HFFc6 (cell line): Measurements from ENCODE around the gene PSMB9. TPM values are rescaled to one million over a fixed set of nuclear protein-coding genes. Genes with fewer than 3 reads are reported as not detected.

Experiments used
- DNase-seq: peaks from one replicate; pipeline ENCODE4 v3.0.0-alpha.2; 2018
- H3K27ac Mint-ChIP-seq: 2 replicates; pipeline ENCODE4 v1.8.0; 2020; ENCODE audit warnings: mild to moderate bottlenecking, mixed read lengths
- H3K27me3 Mint-ChIP-seq: 2 replicates; pipeline ENCODE4 v1.8.0; 2021; ENCODE audit warnings: mild to moderate bottlenecking, moderate library complexity, mixed read lengths; ENCODE audit not compliant: insufficient read depth
- H3K36me3 Mint-ChIP-seq: 2 replicates; pipeline ENCODE4 v1.8.0; 2021; ENCODE audit warnings: low read depth, mixed read lengths
- H3K4me1 Mint-ChIP-seq: 2 replicates; pipeline ENCODE4 v1.8.0; 2020; ENCODE audit warnings: low read depth, mixed read lengths
- H3K4me3 Mint-ChIP-seq: 2 replicates; pipeline ENCODE4 v1.8.0; 2020; ENCODE audit warnings: mild to moderate bottlenecking, moderate library complexity, mixed read lengths
- H3K9me3 Mint-ChIP-seq: 2 replicates; pipeline ENCODE4 v1.8.0; 2020; ENCODE audit warnings: mild to moderate bottlenecking, mixed read lengths
- CTCF ChIP-seq: fragments of 200-600 bp; sonication (generic); IDR thresholded peaks from 2 replicates; pipeline ENCODE4 v1.5.0; 2021; ENCODE audit warnings: antibody characterized with exemption, mild to moderate bottlenecking
- total RNA-seq, 6 experiments: library from RNA; stranded (reverse); fragmentation: NEBNext Ultra II Directional; extraction: Animal tissue kit (Norgen Biotek cat#: 25700); gene quantifications; 2 replicates in 1 of 6; 3 replicates in 5 of 6; pipeline ENCODE4 v1.2.3, GENCODE V29; 2021

PSMB9 gene
- total RNA-seq, 6 experiments from 2014 or later: 4.9 to 23.9 (median 20.9) TPM

- peaks cover 4% of the 10 kb centered on the region; the same call in 1 of the 2 replicates for H3K36me3 Mint-ChIP-seq
- no peaks in the 10 kb centered on the region; the same call in none of the 2 replicates for H3K27me3 Mint-ChIP-seq
- no peak for DNase-seq
- no peak overlapping the region for H3K27ac Mint-ChIP-seq
- H3K9me3 Mint-ChIP-seq: no peaks in the 10 kb centered on the region
- H3K4me3 Mint-ChIP-seq: no peak overlapping the region
- TF ChIP-seq CTCF: no peak
- peaks cover 29% of the 10 kb centered on the region for H3K4me1 Mint-ChIP-seq
Observed at GRCh38 chr6:32857156-32857891, 3.3 kb downstream of the PSMB9 start.

- no peaks in the 10 kb centered on the region; the same call in 1 of the 2 replicates for H3K27me3 Mint-ChIP-seq
- H3K27ac Mint-ChIP-seq: no peak overlapping the region
- no peak overlapping the region for H3K4me3 Mint-ChIP-seq
- H3K4me1 Mint-ChIP-seq: peaks cover 24% of the 10 kb centered on the region
- H3K9me3 Mint-ChIP-seq: no peaks in the 10 kb centered on the region
- peaks cover 4% of the 10 kb centered on the region; the same call in 1 of the 2 replicates for H3K36me3 Mint-ChIP-seq
- DNase-seq: no peak
- no peak for TF ChIP-seq CTCF
Observed at GRCh38 chr6:32858194-32858593, 4.2 kb downstream of the PSMB9 start.

GRCh38 chr6:32860674-32861073, 6.7 kb downstream of the PSMB9 start:
- TF ChIP-seq CTCF: no peak
- peaks cover 5% of the 10 kb centered on the region for H3K27me3 Mint-ChIP-seq
- H3K9me3 Mint-ChIP-seq: no peaks in the 10 kb centered on the region
- H3K27ac Mint-ChIP-seq: no peak overlapping the region
- H3K4me3 Mint-ChIP-seq: no peak overlapping the region
- H3K4me1 Mint-ChIP-seq: peaks cover 10% of the 10 kb centered on the region
- H3K36me3 Mint-ChIP-seq: peaks cover 4% of the 10 kb centered on the region; the same call in 1 of the 2 replicates
- DNase-seq: no peak

- Mint-ChIP-seq H3K4me1 (peaks cover 10% of the 10 kb centered on the region), H3K27ac (no peak overlapping the region), H3K4me3 (no peak overlapping the region), H3K27me3 (peaks cover 19% of the 10 kb centered on the region), H3K9me3 (no peaks in the 10 kb centered on the region), H3K36me3 (peaks cover 4% of the 10 kb centered on the region; the same call in 1 of the 2 replicates)
- no peak for TF ChIP-seq CTCF
- DNase-seq: no peak
Observed at GRCh38 chr6:32862725-32863124, 8.7 kb downstream of the PSMB9 start.

- H3K36me3 Mint-ChIP-seq: no peaks in the 10 kb centered on the region
- DNase-seq: no peak
- peaks cover 26% of the 10 kb centered on the region for H3K27me3 Mint-ChIP-seq
- H3K9me3 Mint-ChIP-seq: no peaks in the 10 kb centered on the region
- no peak for TF ChIP-seq CTCF
- H3K4me3 Mint-ChIP-seq: no peak overlapping the region
- no peak overlapping the region for H3K27ac Mint-ChIP-seq
- H3K4me1 Mint-ChIP-seq: peaks cover 6% of the 10 kb centered on the region
Observed at GRCh38 chr6:32865724-32866443, 11.9 kb downstream of the PSMB9 start.
